Upper lobe of right lung (tissue), 1 donor: ENCODE measurements around the gene HIGD1A. TPM values are rescaled to one million over a fixed set of nuclear protein-coding genes. Genes with fewer than 3 reads are reported as not detected.

ENCODE experiments used
- ATAC-seq: fragments of 200-7000 bp; cut with Tn5 transposase; one replicate; pipeline ENCODE4 v1.9.1; 2020; ENCODE audit warnings: mild to moderate bottlenecking, moderate library complexity
- DNase-seq: peaks from one replicate; pipeline ENCODE4 v3.0.0-alpha.2; 2020
- H3K27ac ChIP-seq: fragments of 200-600 bp; one replicate; pipeline ENCODE4 v1.8.0; 2022
- H3K27me3 ChIP-seq: fragments of 200-600 bp; one replicate; pipeline ENCODE4 v1.8.0; 2022; ENCODE audit warnings: mild to moderate bottlenecking
- H3K36me3 ChIP-seq: fragments of 200-600 bp; one replicate; pipeline ENCODE4 v1.8.0; 2022
- H3K4me1 ChIP-seq: fragments of 200-600 bp; one replicate; pipeline ENCODE4 v1.8.0; 2022
- H3K4me3 ChIP-seq: fragments of 200-600 bp; one replicate; pipeline ENCODE4 v1.8.0; 2022; ENCODE audit warnings: mild to moderate bottlenecking
- H3K9me3 ChIP-seq: fragments of 200-600 bp; one replicate; pipeline ENCODE4 v1.8.0; 2022
- CTCF ChIP-seq: fragments of 200-600 bp; IDR thresholded peaks from one replicate; pipeline ENCODE4 v1.8.0; 2022; ENCODE audit warnings: antibody characterized with exemption
- intact Hi-C: fragments of 100-400 bp; cut with DNase I; formaldehyde crosslinking; loops from one replicate; pipeline ENCODE4 v1.11.0; 2022
- total RNA-seq: library from RNA; stranded (reverse); fragmentation: NEBNext Ultra II Directional; extraction: Animal tissue kit (Norgen Biotek cat#: 25700); gene quantifications from one replicate; pipeline ENCODE4 v1.2.1, GENCODE V29; 2021
- donor health status: DM: no; HTN: yes; CAD: no; lungs with severe emphysema.

Gene HIGD1A
- total RNA-seq, 1 donor from 2014 or later: 79.7 TPM

GRCh38 chr3:42742688-42743087 lies 61.6 kb downstream of the HIGD1A start:
- DNase-seq: no peak
- no peak overlapping the region for H3K4me3 ChIP-seq
- no peaks in the 10 kb centered on the region for H3K9me3 ChIP-seq
- TF ChIP-seq CTCF: no peak
- H3K36me3 ChIP-seq: no peaks in the 10 kb centered on the region
- intact Hi-C loops: no loop called here
- no peaks in the 10 kb centered on the region for H3K27me3 ChIP-seq
- no peak for ATAC-seq
- peaks cover 14% of the 10 kb centered on the region for H3K4me1 ChIP-seq
- no peak overlapping the region for H3K27ac ChIP-seq

- no peak overlapping the region for H3K27ac ChIP-seq
- no peak for ATAC-seq
- no peak overlapping the region for H3K4me3 ChIP-seq
- H3K27me3 ChIP-seq: no peaks in the 10 kb centered on the region
- intact Hi-C loops: no loop called here
- no peaks in the 10 kb centered on the region for H3K36me3 ChIP-seq
- H3K4me1 ChIP-seq: peaks cover 14% of the 10 kb centered on the region
- TF ChIP-seq CTCF: no peak
- DNase-seq: no peak
- H3K9me3 ChIP-seq: no peaks in the 10 kb centered on the region
Measured at GRCh38 chr3:42742259-42742658, 62.0 kb downstream of the HIGD1A start.

- Histone ChIP-seq H3K27me3 (no peaks in the 10 kb centered on the region), H3K9me3 (no peaks in the 10 kb centered on the region), H3K36me3 (no peaks in the 10 kb centered on the region), H3K4me3 (no peak overlapping the region), H3K27ac (no peak overlapping the region), H3K4me1 (peaks cover 13% of the 10 kb centered on the region)
- no peak for DNase-seq
- no peak for TF ChIP-seq CTCF
- intact Hi-C loops: no loop called here
- ATAC-seq: no peak
Measured at GRCh38 chr3:42741796-42742195, 62.5 kb downstream of the HIGD1A start.

- TF ChIP-seq CTCF: no peak
- no peak overlapping the region for H3K27ac ChIP-seq
- DNase-seq: no peak
- H3K36me3 ChIP-seq: no peaks in the 10 kb centered on the region
- H3K4me3 ChIP-seq: no peak overlapping the region
- no peaks in the 10 kb centered on the region for H3K9me3 ChIP-seq
- no peaks in the 10 kb centered on the region for H3K27me3 ChIP-seq
- ATAC-seq: peak; percentile 37
- no peaks in the 10 kb centered on the region for H3K4me1 ChIP-seq
- intact Hi-C loops: no loop called here
Measured at GRCh38 chr3:42739401-42740158, 64.7 kb downstream of the HIGD1A start.

GRCh38 chr3:42736531-42736930 lies 67.8 kb downstream of the HIGD1A start:
- no peak for DNase-seq
- no peak for ATAC-seq
- H3K36me3 ChIP-seq: no peaks in the 10 kb centered on the region
- H3K27ac ChIP-seq: no peak overlapping the region
- H3K9me3 ChIP-seq: no peaks in the 10 kb centered on the region
- intact Hi-C loops: no loop called here
- H3K4me1 ChIP-seq: no peaks in the 10 kb centered on the region
- no peaks in the 10 kb centered on the region for H3K27me3 ChIP-seq
- no peak for TF ChIP-seq CTCF
- H3K4me3 ChIP-seq: no peak overlapping the region
